ENCODE data around the gene STXBP5. TPM values are rescaled to one million over a fixed set of nuclear protein-coding genes. Genes with fewer than 3 reads are reported as not detected.

STXBP5 gene
- total RNA-seq, 2 donors from 2014 or later = 56.8 to 72.5 TPM

DNA sequence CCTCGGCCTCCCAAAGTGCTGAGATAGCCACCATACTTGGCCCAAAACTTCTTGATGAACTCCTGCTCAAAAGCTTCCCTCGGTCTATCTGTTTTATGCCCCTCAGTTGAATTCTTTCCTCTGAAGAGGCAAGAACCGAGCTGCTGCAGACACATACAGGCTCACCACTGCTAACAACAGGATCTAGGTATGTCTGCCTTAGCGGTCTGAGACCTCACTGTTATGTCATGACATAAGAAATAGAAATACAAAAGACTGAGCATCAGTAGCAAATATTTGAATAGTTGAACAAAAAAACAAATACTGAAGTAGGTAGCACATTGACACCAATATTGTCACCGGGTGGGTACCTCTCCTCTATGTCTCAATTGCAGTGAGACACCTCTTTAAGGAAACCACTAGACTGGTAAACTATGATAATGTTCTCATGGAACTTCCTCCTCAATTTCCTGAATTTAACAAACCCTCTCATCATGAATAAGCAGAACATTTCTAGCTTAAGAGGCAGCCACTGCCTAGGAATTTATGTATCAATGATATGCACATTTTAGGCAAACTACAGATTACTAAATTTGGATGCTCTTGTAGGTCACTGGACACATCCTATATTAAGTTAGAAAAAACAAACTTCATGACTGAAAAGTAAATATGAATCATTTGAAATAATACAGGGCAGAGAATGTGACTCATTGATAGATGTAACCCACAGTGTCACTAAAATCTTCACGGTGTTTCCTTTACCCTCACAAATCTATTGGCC is 9.4 kb upstream of the STXBP5 start:
- H3K9me3 Mint-ChIP-seq = no peaks in the 10 kb centered on the region
- no peak for DNase-seq (ENCODE audit: low spot score)
- H3K36me3 Mint-ChIP-seq = no peaks in the 10 kb centered on the region
- ATAC-seq = peak; percentile 78 to 87
- peak overlapping the region; percentile 83 to 89 for H3K27ac Mint-ChIP-seq
- peak overlapping the region; percentile 60 for H3K4me3 Mint-ChIP-seq
- peaks cover 27 to 31% of the 10 kb centered on the region in 2 donors for H3K4me1 Mint-ChIP-seq (ENCODE audit: low read depth in 2 of 2)
- H3K27me3 Mint-ChIP-seq = peaks cover 0 to 4% of the 10 kb centered on the region in 2 donors

DNA sequence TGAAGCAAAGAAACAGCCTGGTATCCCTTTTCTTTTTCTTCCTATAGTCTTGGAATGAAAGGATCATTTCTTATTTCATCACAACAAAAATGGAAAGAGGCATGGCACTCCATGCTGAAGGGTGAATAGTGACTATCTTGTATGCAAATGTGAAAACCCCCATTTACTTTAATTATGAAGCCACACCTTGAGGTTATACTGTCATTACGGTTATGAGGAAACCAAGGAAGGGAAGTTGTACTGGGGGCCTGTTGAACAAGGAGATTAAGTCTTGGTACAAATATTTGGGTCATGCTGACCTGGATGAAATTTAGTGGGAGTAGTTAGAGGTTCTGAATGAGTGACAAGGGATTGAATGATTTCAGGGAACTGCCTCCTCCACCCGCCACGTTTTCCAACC is 8.7 kb upstream of the STXBP5 start:
- Mint-ChIP-seq H3K4me3 (peak overlapping the region; percentile 60), H3K9me3 (no peaks in the 10 kb centered on the region), H3K27me3 (peaks cover 0 to 4% of the 10 kb centered on the region in 2 donors), H3K27ac (peak overlapping the region; percentile 83 to 89), H3K4me1 (ENCODE audit: low read depth in 2 of 2) (peaks cover 27 to 31% of the 10 kb centered on the region in 2 donors), H3K36me3 (no peaks in the 10 kb centered on the region)
- DNase-seq (ENCODE audit: low spot score) = no peak
- ATAC-seq = peak; percentile 68 to 71

DNA sequence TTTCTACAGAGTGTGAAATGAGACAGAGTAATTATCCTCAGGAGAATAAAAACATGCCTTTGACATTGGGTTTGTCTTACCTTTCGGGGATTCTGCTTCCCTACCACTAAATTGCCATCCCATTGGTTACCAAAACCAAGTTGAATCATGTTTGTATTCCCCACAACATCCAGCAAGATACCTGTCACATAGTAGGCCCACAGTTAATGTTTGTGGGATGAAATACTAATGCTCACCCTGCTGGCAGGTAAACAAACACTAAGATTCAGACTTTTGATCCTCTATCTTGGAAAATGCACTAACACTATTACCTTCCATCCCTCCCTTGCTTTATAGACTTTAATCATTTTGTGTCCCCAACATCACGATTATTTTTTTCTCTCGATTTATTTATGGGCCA is 8.2 kb upstream of the STXBP5 start:
- Mint-ChIP-seq H3K27ac (peak overlapping the region; percentile 83 to 89), H3K36me3 (no peaks in the 10 kb centered on the region), H3K9me3 (no peaks in the 10 kb centered on the region), H3K27me3 (peaks cover 0 to 4% of the 10 kb centered on the region in 2 donors), H3K4me1 (ENCODE audit: low read depth in 2 of 2) (peaks cover 27 to 31% of the 10 kb centered on the region in 2 donors), H3K4me3 (peak overlapping the region; percentile 60)
- no peak for ATAC-seq
- no peak for DNase-seq (ENCODE audit: low spot score)

DNA sequence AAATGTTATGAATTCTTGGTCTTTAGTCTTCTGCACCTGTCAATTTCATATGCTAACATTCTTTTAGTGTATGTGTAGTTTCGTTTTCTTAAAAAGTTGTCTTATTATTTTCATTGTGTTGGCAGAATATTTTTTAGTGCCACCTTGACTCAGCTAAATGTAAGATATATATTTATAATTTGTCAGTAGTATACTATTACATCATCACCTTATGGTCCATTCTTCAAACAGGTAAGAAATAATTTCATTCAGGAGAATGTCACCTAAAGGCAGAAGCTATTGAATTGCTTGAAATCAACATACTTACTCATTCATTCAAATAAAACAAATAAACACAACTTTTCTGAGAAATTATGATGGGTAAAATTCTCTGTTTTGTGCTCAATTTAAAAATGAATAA is 3.5 kb upstream of the STXBP5 start:
- DNase-seq (ENCODE audit: low spot score) = no peak
- peaks cover 0 to 4% of the 10 kb centered on the region in 2 donors for H3K27me3 Mint-ChIP-seq
- H3K4me3 Mint-ChIP-seq = no peak overlapping the region
- peaks cover 27 to 35% of the 10 kb centered on the region in 2 donors for H3K4me1 Mint-ChIP-seq (ENCODE audit: low read depth in 2 of 2)
- H3K36me3 Mint-ChIP-seq = peaks cover 6% of the 10 kb centered on the region
- H3K27ac Mint-ChIP-seq = no peak overlapping the region
- H3K9me3 Mint-ChIP-seq = no peaks in the 10 kb centered on the region
- ATAC-seq = no peak

DNA sequence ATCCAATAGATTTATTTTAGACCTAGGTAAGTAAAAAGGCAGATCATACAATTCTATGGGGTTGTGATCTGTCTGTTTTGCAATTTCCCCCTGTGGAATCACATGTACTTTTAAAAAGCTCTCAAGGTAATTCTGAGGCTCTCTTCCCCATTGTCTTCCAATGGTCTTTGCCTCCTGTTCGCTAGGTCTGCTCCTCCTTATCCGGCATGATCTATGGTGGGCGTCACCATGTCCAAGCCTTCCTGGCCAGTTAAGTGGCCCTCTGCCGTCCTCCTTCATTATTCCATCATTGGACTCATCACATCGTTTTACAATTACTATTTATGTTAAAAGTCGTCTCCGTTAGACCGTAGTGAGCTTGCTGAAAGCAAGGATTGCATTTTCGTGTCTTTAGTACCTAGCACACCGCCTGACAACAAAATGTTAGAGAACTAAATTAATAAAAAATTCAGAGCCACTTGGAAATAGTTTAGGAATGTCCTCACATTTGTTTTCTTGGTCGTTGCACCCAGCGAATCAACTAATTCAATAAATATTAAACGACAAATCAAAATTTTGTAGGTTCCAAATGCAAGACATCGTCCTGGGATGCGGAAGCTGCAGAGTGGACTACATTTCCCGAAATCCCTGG is 2.2 kb upstream of the STXBP5 start:
- peak overlapping the region; percentile 99 for H3K4me3 Mint-ChIP-seq
- H3K4me1 Mint-ChIP-seq (ENCODE audit: low read depth in 2 of 2) = peaks cover 24 to 37% of the 10 kb centered on the region in 2 donors
- H3K27me3 Mint-ChIP-seq = no peaks in the 10 kb centered on the region
- no peaks in the 10 kb centered on the region for H3K9me3 Mint-ChIP-seq
- H3K36me3 Mint-ChIP-seq = peaks cover 6% of the 10 kb centered on the region
- peak overlapping the region; percentile 92 to 95 for H3K27ac Mint-ChIP-seq
- no peak for ATAC-seq
- no peak for DNase-seq (ENCODE audit: low spot score)

DNA sequence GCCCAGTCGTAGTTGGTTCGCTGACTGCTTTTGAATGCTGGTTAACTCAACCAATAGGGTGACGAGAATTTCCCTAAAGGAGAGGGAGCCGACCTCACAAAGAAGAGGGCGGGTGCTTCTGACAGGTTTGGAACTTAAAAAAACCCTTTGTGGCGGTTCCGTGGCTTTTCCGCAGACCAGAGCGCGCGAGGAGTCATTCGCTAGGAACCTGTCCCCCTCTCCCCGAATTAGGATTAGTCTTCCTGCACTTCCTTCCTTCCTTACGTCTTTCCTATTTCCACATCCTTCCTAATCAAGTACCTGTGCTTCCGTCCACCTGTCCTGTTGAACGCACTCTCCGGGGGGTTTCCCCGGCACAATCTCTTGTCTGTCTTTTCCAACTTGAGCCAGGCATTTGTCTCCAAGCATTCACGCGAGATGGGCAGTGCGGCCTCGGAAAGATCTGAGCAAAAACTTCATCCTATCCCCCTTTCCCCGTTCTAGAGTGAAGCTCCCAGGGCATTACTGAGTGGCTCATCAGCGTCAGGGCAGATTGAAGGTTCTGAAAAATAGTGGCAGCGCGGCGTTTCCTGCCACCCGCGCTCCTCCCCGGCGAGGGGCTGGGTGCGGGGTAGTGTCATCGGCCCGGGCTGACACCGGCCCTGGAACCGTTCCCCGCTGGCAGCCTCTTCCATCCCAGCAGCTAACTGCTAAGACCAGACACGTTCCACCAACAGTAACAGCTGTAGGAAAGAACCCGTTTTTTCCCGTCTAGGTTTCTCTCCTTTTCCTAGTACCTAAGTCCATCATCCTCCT is 1.5 kb upstream of the STXBP5 start:
- peaks cover 29 to 43% of the 10 kb centered on the region in 2 donors for H3K4me1 Mint-ChIP-seq (ENCODE audit: low read depth in 2 of 2)

DNA sequence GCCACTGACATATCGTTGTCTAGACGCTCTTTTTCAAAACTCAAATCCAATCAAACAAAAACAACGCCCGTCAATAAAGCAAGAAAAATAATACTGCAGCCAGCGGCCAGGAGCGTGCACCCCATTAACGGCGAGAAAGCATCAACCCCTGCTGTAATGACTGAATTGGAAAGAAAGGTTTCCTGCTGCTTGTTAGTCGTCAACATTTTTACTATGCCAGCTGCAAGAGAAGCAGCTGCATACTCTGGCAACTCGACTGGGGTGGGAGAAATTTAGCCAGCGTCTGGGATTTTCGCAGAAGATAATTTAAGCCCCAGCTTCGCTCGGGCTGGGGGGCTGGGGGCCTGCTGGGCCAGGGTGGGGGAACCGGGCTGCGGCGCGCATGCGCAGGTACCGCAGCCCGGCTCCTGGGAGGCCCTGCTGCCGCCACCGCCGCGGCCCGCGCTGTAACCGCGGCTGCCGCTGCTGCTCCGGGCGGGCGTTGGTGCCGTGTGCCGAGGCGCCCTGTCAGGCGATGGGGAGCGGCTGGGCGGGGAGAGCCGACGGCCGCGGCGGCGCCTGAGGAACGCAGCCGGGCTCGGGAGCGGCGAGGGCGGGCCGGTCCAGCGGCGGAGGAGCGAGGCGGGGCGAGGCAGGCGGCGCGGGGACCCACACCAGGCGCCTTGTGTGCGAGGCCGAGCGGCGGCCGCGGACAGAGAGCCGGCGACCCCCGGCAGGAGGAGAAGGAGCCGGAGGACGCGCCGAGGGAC is 732 bp upstream of the STXBP5 start:
- Mint-ChIP-seq H3K4me3 (peak overlapping the region; percentile 99), H3K9me3 (no peaks in the 10 kb centered on the region), H3K27ac (peak overlapping the region; percentile 92 to 95), H3K4me1 (ENCODE audit: low read depth in 2 of 2) (peaks cover 33 to 43% of the 10 kb centered on the region in 2 donors), H3K27me3 (no peaks in the 10 kb centered on the region), H3K36me3 (peaks cover 6% of the 10 kb centered on the region)
- DNase-seq (ENCODE audit: low spot score) = peak; percentile 83
- peak; percentile 81 to 83 for ATAC-seq

More for the DNA sequence above, 1.5 kb upstream of the STXBP5 start:
- Mint-ChIP-seq H3K9me3 (no peaks in the 10 kb centered on the region), H3K36me3 (peaks cover 6% of the 10 kb centered on the region), H3K4me3 (peak overlapping the region; percentile 99), H3K27me3 (no peaks in the 10 kb centered on the region), H3K27ac (peak overlapping the region; percentile 92 to 95)
- ATAC-seq (peak; percentile 86 to 92), DNase-seq (ENCODE audit: low spot score) (peak; percentile 92)

DNA sequence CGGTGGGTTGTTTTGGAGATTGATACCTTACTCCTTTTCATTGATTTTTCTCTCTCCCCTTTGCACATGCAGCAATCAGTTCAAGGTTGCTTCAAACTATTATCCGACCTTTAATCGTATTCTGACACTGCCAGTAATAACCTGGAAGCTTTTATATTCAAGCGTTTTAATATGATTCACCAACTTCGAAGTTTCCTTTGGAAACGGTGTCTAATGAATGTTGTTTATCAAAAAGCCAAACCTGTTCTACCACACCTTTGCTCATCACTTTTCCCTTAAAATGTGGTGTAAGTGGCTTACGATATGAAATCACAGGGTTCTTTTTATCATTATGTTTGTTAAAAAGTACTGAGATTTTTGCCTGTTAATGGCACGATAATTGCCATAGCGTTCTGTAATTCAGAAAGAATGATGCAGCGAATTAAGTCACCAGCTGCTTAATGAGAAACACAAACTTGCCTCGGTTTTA is 660 bp downstream of the STXBP5 start:
- H3K27ac Mint-ChIP-seq = peak overlapping the region; percentile 94 to 95
- peaks cover 12% of the 10 kb centered on the region for H3K36me3 Mint-ChIP-seq
- DNase-seq (ENCODE audit: low spot score) (no peak), ATAC-seq (no peak)
- no peaks in the 10 kb centered on the region for H3K27me3 Mint-ChIP-seq
- no peaks in the 10 kb centered on the region for H3K9me3 Mint-ChIP-seq
- peak overlapping the region; percentile 98 for H3K4me3 Mint-ChIP-seq
- peaks cover 34 to 51% of the 10 kb centered on the region in 2 donors for H3K4me1 Mint-ChIP-seq (ENCODE audit: low read depth in 2 of 2)

DNA sequence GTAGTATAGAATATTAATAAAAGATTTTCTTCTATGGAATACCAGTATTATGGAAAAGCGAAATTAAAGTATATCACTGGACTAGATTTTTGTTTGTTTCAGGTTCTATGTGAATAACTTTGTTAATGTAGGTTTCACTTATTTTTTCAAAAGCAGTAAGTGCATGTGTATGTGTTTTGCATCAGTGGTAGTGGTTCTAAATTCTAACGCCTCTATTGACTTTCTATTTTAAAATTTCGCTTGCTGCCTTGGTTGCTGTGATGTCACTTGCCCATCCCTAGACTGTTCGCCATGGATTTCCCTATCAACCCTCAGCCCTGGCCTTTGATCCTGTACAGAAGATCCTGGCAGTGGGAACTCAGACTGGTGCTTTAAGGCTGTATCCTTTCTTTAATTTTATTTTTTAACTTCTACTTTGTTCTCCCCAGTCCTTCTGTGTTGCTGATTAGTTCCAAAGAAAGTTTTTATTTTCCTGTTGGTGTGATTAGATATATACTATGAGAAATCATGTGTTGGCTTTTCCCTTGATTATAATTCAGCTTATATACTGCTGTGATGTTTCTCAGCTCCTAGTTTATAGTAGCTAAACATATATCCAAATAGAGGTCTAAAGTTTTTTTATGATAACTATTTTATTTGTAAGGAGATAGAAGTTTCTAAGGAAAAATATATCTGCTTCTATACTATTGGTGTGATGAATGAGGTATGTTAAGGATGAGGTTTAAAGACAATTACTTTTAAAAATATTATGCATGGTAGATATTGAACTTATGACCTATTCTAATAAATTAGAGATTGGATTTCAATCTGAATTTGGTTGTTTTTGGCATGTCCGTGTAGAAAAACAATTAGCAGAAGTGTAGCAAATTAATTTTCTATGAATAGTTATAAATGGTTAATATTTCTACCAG is 1.7 kb downstream of the STXBP5 start:
- Mint-ChIP-seq H3K27ac (peak overlapping the region; percentile 37 to 91), H3K9me3 (no peaks in the 10 kb centered on the region), H3K27me3 (no peaks in the 10 kb centered on the region), H3K4me3 (peak overlapping the region; percentile 98), H3K4me1 (ENCODE audit: low read depth in 2 of 2) (peaks cover 35 to 56% of the 10 kb centered on the region in 2 donors), H3K36me3 (peaks cover 15% of the 10 kb centered on the region)
- ATAC-seq = no peak
- DNase-seq (ENCODE audit: low spot score) = no peak

DNA sequence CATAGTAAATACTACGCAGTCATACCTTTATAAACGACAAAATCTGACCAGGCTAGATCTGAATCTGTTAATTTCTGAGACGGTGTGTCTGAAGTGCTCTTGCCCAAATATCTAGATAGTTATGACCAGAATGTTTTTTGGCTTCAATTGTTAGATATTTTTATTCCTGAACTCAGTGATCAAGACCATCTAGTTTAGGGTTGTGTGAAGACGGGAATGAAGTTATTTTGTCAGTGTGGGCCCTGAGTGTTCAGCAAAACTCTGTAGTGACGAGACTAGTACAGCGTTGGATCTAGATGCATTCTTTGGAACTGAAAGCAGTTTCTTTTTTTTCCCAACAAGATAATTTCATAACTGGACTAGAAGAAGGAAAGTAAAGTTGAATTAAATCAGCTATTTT is 3.1 kb downstream of the STXBP5 start:
- Mint-ChIP-seq H3K4me3 (peak overlapping the region; percentile 98), H3K4me1 (ENCODE audit: low read depth in 2 of 2) (peaks cover 37 to 51% of the 10 kb centered on the region in 2 donors), H3K27me3 (no peaks in the 10 kb centered on the region), H3K36me3 (peaks cover 15% of the 10 kb centered on the region), H3K9me3 (no peaks in the 10 kb centered on the region), H3K27ac (no peak overlapping the region)
- DNase-seq (ENCODE audit: low spot score) (no peak), ATAC-seq (no peak)

DNA sequence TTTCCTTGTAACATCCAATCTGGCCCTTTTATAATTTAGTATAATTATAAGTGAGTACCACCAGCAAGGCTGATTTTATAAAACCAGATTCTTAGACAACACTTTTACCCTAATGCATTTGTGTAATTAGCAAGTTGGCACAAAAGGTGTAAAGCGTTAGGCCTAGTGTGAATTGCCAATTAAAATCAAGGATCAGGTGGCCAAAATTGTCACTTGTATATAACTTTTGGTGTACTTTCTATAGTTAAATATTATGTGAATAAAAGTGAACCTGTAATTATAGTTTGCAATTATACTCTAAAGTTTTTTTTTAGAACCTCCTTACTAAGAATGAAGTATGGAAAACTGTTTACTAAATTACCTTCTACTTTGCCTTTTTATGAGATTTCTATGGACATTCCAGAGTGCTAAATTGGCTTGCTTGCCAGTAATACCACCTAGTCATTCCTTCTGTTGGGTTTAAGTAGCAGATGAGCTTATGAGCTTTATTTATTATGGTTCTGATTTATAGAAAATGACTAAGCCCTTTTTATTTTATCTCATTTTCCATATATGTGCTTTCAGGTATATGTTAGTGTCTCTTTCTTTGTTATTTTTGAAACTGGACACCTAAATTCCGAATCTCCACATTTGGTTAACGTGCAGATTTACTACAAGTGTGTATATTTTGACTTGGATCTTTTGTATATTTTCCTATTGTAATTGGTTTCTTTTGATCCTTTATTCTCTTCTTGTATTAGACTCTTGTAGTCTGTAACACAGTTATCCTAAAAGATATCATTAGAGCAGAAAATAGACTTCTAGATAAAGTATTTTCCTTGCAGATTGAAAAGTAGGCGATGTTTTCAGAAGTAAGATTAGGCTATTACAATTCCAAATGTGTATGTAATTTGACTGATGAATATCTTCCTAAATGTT is 3.9 kb downstream of the STXBP5 start:
- Mint-ChIP-seq H3K27ac (no peak overlapping the region), H3K36me3 (peaks cover 15% of the 10 kb centered on the region), H3K9me3 (no peaks in the 10 kb centered on the region), H3K27me3 (no peaks in the 10 kb centered on the region), H3K4me1 (ENCODE audit: low read depth in 2 of 2) (peaks cover 36 to 48% of the 10 kb centered on the region in 2 donors), H3K4me3 (peak overlapping the region; percentile 2)
- no peak for ATAC-seq
- no peak for DNase-seq (ENCODE audit: low spot score)

All from natural killer cell treated with Interleukin-12 subunit alpha and Interleukin-12 subunit beta and Interleukin-15 and Interleukin-18, amount 100 ng/mL, for 72 hours (primary cell).